ENCODE results near the gene CFDP1.
"Not testable (repeated sequence)": the region's sequence is repeated elsewhere in the genome, so short reads cannot be mapped to it uniquely, and the experiment has no call there.

Gene CFDP1

DNA sequence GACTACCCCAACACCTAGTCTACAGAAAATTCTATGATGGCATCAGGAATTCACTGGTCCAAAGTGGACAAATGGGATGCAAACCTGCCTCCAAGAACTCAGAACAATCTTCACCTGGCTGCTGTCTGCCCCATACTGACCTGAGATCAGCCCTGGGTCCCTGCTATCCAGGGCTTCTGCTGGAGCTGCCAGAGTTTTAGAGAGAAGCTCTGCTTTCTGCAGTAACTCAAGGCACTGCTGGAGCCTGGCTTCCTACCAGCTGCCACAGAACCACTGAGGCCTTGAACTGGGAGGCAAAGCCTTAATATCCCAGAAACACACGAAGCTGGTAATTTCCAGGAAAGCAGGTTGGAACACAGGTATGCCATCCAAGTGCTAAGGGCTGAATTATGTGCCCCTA lies 23.7 kb upstream of the CFDP1 start:
- Histone ChIP-seq H3K9ac (ENCODE audit: low read length) (peak overlapping the region; percentile 7), H3K9me3 (ENCODE audit: control insufficient read depth, low read length) (no peaks in the 10 kb centered on the region), H3K4me1 (ENCODE audit: control insufficient read depth, insufficient read depth, low read length) (peaks cover 34% of the 10 kb centered on the region), H3K4me3 (ENCODE audit: low read length) (no peak overlapping the region), H3K27me3 (ENCODE audit: control insufficient read depth, insufficient read depth, low read length) (no peaks in the 10 kb centered on the region), H3K36me3 (ENCODE audit: control insufficient read depth, insufficient read depth, low read length) (no peaks in the 10 kb centered on the region)

DNA sequence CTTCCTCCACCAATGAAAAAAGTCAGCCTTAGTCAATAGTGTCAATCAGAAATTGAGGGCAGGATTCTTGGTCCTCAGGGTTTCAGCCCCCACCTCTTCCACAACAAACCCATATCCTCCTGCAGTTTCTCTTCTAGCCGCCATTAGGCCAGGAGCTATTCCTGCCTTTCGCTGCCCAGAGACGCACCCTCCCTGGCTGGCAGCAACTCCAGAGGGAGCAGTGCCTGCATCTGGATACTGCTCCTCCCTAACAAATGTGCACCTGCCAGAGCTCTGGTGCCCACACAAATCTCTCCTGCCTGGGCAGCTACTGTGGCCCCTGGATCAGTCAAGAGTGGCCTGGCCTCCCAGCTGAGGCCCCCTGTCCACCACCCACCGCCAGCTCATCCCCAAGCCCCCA lies 23.2 kb upstream of the CFDP1 start:
- not testable (repeated sequence) for H3K27me3 ChIP-seq (ENCODE audit: control insufficient read depth, insufficient read depth, low read length); H3K36me3 ChIP-seq (ENCODE audit: control insufficient read depth, insufficient read depth, low read length); H3K4me3 ChIP-seq (ENCODE audit: low read length); H3K9me3 ChIP-seq (ENCODE audit: control insufficient read depth, low read length)
- Histone ChIP-seq H3K9ac (ENCODE audit: low read length) (peak overlapping the region; percentile 7), H3K4me1 (ENCODE audit: control insufficient read depth, insufficient read depth, low read length) (peaks cover 34% of the 10 kb centered on the region)

DNA sequence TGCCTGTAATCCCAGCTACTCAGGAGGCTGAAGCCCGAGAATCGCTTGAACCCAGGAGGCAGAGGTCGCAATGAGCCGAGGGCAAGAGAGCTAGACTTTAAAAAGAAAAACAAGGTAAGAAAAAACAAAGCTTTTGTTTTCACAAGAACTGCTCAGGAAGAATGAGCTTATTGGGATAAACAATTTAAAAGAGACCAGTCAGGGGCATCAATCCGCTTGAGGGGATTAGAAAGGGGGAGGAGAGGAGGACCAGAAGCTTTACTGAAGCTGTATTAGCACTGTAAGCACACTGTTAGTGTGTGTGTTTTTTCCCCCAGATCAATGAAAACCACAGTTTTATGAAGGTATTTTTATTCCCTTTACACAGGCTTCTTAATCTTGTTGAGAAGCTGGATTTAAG lies 22.4 kb upstream of the CFDP1 start:
- no peaks in the 10 kb centered on the region for H3K36me3 ChIP-seq (ENCODE audit: control insufficient read depth, insufficient read depth, low read length)
- no peak overlapping the region for H3K9ac ChIP-seq (ENCODE audit: low read length)
- H3K27me3 ChIP-seq (ENCODE audit: control insufficient read depth, insufficient read depth, low read length) = no peaks in the 10 kb centered on the region
- peaks cover 31% of the 10 kb centered on the region for H3K4me1 ChIP-seq (ENCODE audit: control insufficient read depth, insufficient read depth, low read length)
- H3K9me3 ChIP-seq (ENCODE audit: control insufficient read depth, low read length) = no peaks in the 10 kb centered on the region
- no peak overlapping the region for H3K4me3 ChIP-seq (ENCODE audit: low read length)

DNA sequence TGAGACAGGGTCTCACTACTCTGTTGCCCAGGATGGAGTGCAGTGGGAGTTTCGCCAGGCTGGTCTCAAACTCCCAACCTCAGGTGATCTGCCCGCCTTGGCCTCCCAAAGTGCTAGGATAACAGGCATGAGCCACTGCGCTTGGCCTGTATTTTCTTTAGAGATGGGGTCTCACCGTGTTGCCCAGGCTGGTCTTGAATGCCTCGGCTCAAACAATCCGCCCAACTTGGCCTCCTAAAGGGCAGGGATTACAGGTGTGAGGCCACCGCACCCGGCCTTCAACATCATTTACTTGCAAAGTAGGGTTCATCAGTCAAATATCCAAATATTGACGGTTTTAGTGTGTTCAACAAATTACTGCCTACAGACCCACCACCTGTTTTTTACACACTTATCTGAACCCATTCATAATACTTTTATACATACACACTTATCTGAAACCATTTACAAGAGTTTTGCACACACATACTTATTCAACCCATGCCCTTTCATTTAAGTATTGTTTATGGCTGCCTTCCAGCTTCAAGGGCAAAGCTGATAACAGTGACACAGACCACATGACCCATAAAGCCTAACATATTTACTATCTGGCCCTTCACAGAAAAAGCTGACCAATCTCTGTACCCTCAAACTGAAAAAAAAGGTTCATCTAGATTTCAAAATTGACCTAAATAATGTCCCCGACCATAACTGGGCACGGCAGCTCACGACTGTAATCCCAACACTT lies 19.3 kb upstream of the CFDP1 start:
- Histone ChIP-seq H3K27me3 (ENCODE audit: control insufficient read depth, insufficient read depth, low read length) (no peaks in the 10 kb centered on the region), H3K4me3 (ENCODE audit: low read length) (no peak overlapping the region), H3K9me3 (ENCODE audit: control insufficient read depth, low read length) (no peaks in the 10 kb centered on the region), H3K36me3 (ENCODE audit: control insufficient read depth, insufficient read depth, low read length) (no peaks in the 10 kb centered on the region), H3K9ac (ENCODE audit: low read length) (no peak overlapping the region), H3K4me1 (ENCODE audit: control insufficient read depth, insufficient read depth, low read length) (peaks cover 20% of the 10 kb centered on the region)

DNA sequence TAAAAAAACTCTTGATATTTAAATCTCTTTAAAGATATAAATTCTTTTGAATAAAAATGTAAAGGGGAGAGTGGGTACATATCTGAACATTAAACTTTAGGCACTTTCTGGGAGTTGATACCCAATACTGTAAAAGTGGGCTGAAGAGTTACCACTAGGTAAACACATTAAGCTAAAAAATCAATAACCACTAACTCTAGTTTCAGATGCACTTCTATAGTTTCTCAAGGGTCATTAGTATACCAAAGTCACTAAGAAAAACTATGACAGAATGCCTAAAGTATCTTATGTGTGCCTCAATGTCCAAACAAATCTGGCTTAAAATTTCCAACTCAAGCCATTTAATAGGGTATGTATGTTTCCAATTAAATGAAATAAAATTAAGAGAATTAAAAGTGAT lies 13.1 kb upstream of the CFDP1 start:
- Histone ChIP-seq H3K9ac (ENCODE audit: low read length) (no peak overlapping the region), H3K27me3 (ENCODE audit: control insufficient read depth, insufficient read depth, low read length) (no peaks in the 10 kb centered on the region), H3K4me1 (ENCODE audit: control insufficient read depth, insufficient read depth, low read length) (no peaks in the 10 kb centered on the region), H3K9me3 (ENCODE audit: control insufficient read depth, low read length) (no peaks in the 10 kb centered on the region), H3K36me3 (ENCODE audit: control insufficient read depth, insufficient read depth, low read length) (no peaks in the 10 kb centered on the region), H3K4me3 (ENCODE audit: low read length) (no peak overlapping the region)

DNA sequence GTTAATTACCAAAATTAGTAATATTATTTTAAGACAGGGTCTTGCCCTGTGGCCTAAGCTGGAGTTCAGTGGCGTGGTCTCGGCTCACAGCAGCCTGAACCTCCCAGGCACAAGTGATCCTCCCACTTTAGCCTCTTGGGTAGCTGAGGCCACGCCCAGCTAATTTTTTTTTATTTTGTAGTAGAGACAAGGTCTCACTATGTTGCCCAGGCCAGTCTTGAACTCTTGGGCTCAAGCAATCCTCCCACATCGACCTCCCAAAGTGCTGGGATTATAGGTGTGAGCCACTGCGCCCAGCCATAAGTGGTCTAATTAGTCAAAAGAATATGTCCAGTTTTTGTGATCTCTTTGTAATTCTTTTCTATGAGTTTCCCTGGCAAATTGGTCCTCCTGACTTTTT lies 12.0 kb upstream of the CFDP1 start:
- Histone ChIP-seq H3K9ac (ENCODE audit: low read length) (no peak overlapping the region), H3K36me3 (ENCODE audit: control insufficient read depth, insufficient read depth, low read length) (no peaks in the 10 kb centered on the region), H3K27me3 (ENCODE audit: control insufficient read depth, insufficient read depth, low read length) (no peaks in the 10 kb centered on the region), H3K4me1 (ENCODE audit: control insufficient read depth, insufficient read depth, low read length) (no peaks in the 10 kb centered on the region), H3K4me3 (ENCODE audit: low read length) (no peak overlapping the region), H3K9me3 (ENCODE audit: control insufficient read depth, low read length) (no peaks in the 10 kb centered on the region)

DNA sequence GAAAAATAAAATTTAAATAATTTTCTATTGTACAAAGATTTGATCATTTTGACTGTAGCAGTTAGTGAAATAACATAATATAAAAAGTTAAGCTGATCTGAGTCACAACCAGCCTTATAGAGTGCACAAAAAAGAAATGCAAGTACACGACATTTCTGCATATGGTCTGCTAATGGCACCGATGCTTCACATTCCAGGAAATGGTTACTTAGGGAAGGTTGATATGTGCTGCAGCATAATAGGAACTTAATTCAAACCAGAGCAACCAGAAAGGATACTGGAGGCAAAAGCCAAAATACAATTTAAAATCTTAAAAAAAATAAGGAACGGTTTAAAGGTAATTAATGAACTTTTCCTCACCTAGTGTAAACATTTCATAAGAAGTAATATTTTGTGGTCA lies 10.0 kb upstream of the CFDP1 start:
- Histone ChIP-seq H3K36me3 (ENCODE audit: control insufficient read depth, insufficient read depth, low read length) (no peaks in the 10 kb centered on the region), H3K9ac (ENCODE audit: low read length) (no peak overlapping the region), H3K9me3 (ENCODE audit: control insufficient read depth, low read length) (no peaks in the 10 kb centered on the region), H3K27me3 (ENCODE audit: control insufficient read depth, insufficient read depth, low read length) (no peaks in the 10 kb centered on the region), H3K4me1 (ENCODE audit: control insufficient read depth, insufficient read depth, low read length) (no peaks in the 10 kb centered on the region), H3K4me3 (ENCODE audit: low read length) (no peak overlapping the region)

DNA sequence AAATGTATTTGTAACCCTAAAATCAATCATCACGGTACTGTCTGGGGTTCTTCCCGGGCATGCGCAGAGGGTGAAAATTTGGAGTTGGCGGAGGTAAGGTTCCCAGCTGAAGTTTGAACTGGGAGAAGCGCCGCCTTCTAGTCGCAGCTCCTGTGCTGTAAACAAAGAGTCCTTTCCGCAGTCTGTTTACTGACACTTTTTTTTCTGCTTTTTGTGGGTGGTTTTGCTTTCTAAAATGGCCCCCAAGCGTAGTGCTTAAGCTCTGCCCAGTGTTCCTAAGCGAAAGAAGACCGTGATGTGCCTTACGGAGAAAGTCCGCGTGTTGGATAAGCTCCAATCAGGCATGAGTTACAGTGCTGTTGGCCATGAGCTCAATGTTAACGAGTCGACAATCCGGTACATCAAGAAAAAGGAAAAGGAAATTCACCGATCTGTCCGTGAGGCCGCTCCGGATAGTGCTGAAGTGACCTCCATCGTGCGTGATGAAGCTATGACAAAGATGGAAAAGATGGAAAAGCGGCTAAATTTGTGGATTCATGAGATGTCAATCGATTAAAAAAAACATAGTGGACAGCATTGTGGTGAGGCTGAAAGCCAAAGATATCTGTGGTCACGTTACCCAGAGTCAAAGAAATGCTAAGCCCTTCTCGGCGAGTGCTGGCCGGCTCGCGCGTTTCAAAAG lies 570 bp upstream of the CFDP1 start:
- Histone ChIP-seq H3K4me1 (ENCODE audit: control insufficient read depth, insufficient read depth, low read length) (no peaks in the 10 kb centered on the region), H3K9ac (ENCODE audit: low read length) (peak overlapping the region; percentile 98), H3K36me3 (ENCODE audit: control insufficient read depth, insufficient read depth, low read length) (no peaks in the 10 kb centered on the region), H3K9me3 (ENCODE audit: control insufficient read depth, low read length) (no peaks in the 10 kb centered on the region), H3K4me3 (ENCODE audit: low read length) (peak overlapping the region; percentile 65), H3K27me3 (ENCODE audit: control insufficient read depth, insufficient read depth, low read length) (no peaks in the 10 kb centered on the region)

DNA sequence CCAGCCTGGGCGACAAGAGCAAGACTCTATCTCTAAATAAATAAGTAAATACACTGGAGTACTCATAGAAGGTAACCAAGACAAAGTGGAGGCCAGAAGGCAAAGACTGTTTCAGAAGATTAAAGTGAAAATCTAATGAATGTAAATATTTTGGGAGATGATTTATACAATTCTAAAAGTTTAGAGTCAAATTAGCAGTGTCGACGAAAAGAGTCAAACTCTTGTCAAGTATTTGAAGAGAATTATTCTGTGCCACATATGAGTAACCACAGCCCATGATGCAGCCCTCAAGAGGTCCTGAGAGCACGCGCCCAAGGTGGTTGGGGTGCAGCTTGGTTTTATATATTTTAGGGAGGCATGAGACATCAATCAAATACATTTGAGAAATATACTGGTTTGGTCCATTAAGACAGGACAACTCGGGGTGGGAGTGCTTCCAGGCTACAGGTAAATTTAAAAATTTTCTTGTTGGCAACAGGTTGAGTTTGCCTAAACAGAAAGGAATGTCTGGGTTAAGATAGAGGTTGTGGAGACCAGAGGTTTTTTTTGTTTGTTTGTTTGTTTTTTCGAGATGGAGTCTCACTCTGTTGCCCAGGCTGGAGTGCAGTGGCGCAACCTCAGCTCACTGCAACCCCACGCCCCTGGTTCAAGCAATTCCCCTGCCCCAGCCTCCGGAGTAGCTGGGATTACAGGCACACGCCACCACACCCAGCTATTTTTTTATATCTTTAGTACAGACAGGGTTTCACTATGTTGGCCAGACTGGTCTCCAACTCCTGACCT lies 3.5 kb downstream of the CFDP1 start:
- Histone ChIP-seq H3K36me3 (ENCODE audit: control insufficient read depth, insufficient read depth, low read length) (no peaks in the 10 kb centered on the region), H3K27me3 (ENCODE audit: control insufficient read depth, insufficient read depth, low read length) (no peaks in the 10 kb centered on the region), H3K9me3 (ENCODE audit: control insufficient read depth, low read length) (no peaks in the 10 kb centered on the region), H3K9ac (ENCODE audit: low read length) (no peak overlapping the region), H3K4me3 (ENCODE audit: low read length) (no peak overlapping the region), H3K4me1 (ENCODE audit: control insufficient read depth, insufficient read depth, low read length) (no peaks in the 10 kb centered on the region)

DNA sequence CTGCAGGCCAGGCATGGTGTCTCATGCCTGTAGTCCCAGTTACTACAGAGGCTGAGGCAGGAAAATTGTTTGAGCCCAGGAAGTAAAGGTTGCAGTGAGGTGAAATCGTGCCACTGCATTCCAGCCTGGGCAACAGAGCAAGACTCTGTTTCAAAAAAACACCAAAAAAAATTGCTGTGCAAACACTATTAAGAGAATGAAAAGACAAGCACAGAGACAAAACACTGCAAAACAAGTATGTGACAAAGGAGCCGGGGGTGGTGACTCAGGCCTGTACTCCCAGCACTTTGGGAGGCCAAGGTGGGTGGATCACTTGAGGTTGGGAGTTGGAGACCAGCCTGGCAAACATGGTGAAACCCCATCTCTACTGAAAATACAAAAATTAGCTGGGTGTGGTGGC lies 6.8 kb downstream of the CFDP1 start:
- H3K36me3 ChIP-seq (ENCODE audit: control insufficient read depth, insufficient read depth, low read length); H3K9me3 ChIP-seq (ENCODE audit: control insufficient read depth, low read length); H3K4me1 ChIP-seq (ENCODE audit: control insufficient read depth, insufficient read depth, low read length); H3K27me3 ChIP-seq (ENCODE audit: control insufficient read depth, insufficient read depth, low read length); H3K9ac ChIP-seq (ENCODE audit: low read length); H3K4me3 ChIP-seq (ENCODE audit: low read length): not testable (repeated sequence)

DNA sequence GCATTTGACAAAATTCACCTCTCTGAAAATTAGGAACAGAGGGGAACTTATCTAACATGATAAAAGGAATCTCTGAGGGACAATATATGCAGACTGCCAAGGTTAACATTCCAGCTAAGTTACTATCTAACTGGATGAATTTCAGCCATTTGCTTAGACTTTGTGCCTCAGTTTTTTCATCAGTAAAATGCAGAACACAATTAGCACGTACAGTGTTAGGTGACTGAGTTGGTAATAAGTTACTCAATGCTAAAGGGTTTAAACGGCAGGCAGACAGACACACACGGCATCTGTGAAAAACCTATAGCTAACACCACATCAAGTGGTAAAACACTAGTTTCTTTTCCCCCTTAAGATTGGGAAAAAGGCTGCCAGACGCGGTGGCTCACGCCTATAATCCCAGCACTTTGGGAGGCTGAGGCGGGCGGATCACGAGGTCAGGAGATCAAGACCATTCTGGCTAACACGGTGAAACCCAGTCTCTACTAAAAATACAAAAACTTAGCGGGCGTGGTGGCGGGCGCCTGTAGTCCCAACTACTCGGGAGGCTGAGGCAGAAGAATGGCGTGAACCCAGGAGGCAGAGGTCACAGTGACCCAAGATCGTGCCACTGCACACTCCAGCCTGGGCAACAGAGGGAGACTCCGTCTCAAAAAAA lies 9.1 kb downstream of the CFDP1 start:
- peaks cover 11% of the 10 kb centered on the region for H3K4me1 ChIP-seq (ENCODE audit: control insufficient read depth, insufficient read depth, low read length)
- H3K27me3 ChIP-seq (ENCODE audit: control insufficient read depth, insufficient read depth, low read length); H3K9ac ChIP-seq (ENCODE audit: low read length); H3K9me3 ChIP-seq (ENCODE audit: control insufficient read depth, low read length); H3K36me3 ChIP-seq (ENCODE audit: control insufficient read depth, insufficient read depth, low read length); H3K4me3 ChIP-seq (ENCODE audit: low read length): not testable (repeated sequence)

DNA sequence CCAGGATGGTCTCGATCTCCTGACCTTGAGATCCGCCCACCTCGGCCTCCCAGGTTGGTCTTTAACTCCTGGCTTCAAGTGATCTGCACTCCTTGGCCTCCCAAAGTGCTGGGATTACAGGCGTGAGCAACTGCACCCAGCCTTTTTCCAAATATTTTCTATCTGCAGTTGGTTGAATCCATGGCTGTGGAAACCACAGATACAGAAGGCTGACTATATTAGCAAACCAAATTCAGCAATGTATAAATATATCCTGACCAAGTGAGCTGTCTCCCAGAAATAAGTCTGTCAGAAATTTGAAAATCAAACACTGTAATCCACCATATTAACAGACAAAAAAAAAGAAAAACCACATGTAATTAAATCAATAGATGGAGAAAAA lies 9.6 kb downstream of the CFDP1 start:
- H3K9ac ChIP-seq (ENCODE audit: low read length) = no peak overlapping the region
- peaks cover 11% of the 10 kb centered on the region for H3K4me1 ChIP-seq (ENCODE audit: control insufficient read depth, insufficient read depth, low read length)
- no peaks in the 10 kb centered on the region for H3K9me3 ChIP-seq (ENCODE audit: control insufficient read depth, low read length)
- no peaks in the 10 kb centered on the region for H3K36me3 ChIP-seq (ENCODE audit: control insufficient read depth, insufficient read depth, low read length)
- H3K27me3 ChIP-seq (ENCODE audit: control insufficient read depth, insufficient read depth, low read length) = no peaks in the 10 kb centered on the region
- no peak overlapping the region for H3K4me3 ChIP-seq (ENCODE audit: low read length)

Data from mucosa of stomach (tissue), 1 donor.